ENCODE measurements around the gene LRRK1.

LRRK1 gene

GRCh38 chr15:100893964-100894295 lies 25.2 kb upstream of the LRRK1 start:
- no peak for TF ChIP-seq YY1 (IDR thresholded peaks at IDR 0.05; ENCODE audit: low read depth)
- TF ChIP-seq MAX (IDR thresholded peaks at IDR 0.05): no peak
- TF ChIP-seq ZBTB7A (IDR thresholded peaks at IDR 0.05; ENCODE audit: low read depth): no peak
- TF ChIP-seq REST (IDR thresholded peaks at IDR 0.05; ENCODE audit: low read depth): no peak
- TF ChIP-seq TCF12 (IDR thresholded peaks at IDR 0.05; ENCODE audit: low read depth): no peak
- TF ChIP-seq EGR1 (IDR thresholded peaks at IDR 0.05): no peak

GRCh38 chr15:100895721-100896120 lies 23.4 kb upstream of the LRRK1 start:
- TF ChIP-seq USF1 (IDR thresholded peaks at IDR 0.05): no peak
- TF ChIP-seq TCF12 (IDR thresholded peaks at IDR 0.05; ENCODE audit: low read depth): no peak
- TF ChIP-seq YY1 (IDR thresholded peaks at IDR 0.05; ENCODE audit: low read depth): no peak
- TF ChIP-seq MAX (IDR thresholded peaks at IDR 0.05): no peak
- no peak for TF ChIP-seq FOXM1 (IDR thresholded peaks at IDR 0.05; ENCODE audit: borderline replicate concordance, low read depth)
- no peak for TF ChIP-seq RAD21 (IDR thresholded peaks at IDR 0.05; ENCODE audit: low read depth)
- TF ChIP-seq TEAD4 (IDR thresholded peaks at IDR 0.05): no peak
- TF ChIP-seq EP300 (IDR thresholded peaks at IDR 0.05; ENCODE audit: borderline replicate concordance): no peak
- TF ChIP-seq NFIC (IDR thresholded peaks at IDR 0.05): no peak
- no peak for TF ChIP-seq CREB1 (IDR thresholded peaks at IDR 0.05; ENCODE audit: low read depth)
- no peak for TF ChIP-seq ZBTB7A (IDR thresholded peaks at IDR 0.05; ENCODE audit: low read depth)
- no peak for TF ChIP-seq REST (IDR thresholded peaks at IDR 0.05; ENCODE audit: low read depth)
- TF ChIP-seq EGR1 (IDR thresholded peaks at IDR 0.05): no peak
- TF ChIP-seq TAF1 (IDR thresholded peaks at IDR 0.05; ENCODE audit: low read depth): no peak
- no peak for TF ChIP-seq CEBPB (IDR thresholded peaks at IDR 0.05)

- TF ChIP-seq EP300 (IDR thresholded peaks at IDR 0.05; ENCODE audit: borderline replicate concordance) (no peak), MAX (IDR thresholded peaks at IDR 0.05) (no peak), REST (IDR thresholded peaks at IDR 0.05; ENCODE audit: low read depth) (no peak), USF1 (IDR thresholded peaks at IDR 0.05) (no peak), TEAD4 (IDR thresholded peaks at IDR 0.05) (no peak), NFIC (IDR thresholded peaks at IDR 0.05) (no peak), YY1 (IDR thresholded peaks at IDR 0.05; ENCODE audit: low read depth) (no peak), ZBTB7A (IDR thresholded peaks at IDR 0.05; ENCODE audit: low read depth) (no peak), TAF1 (IDR thresholded peaks at IDR 0.05; ENCODE audit: low read depth) (no peak), CREB1 (IDR thresholded peaks at IDR 0.05; ENCODE audit: low read depth) (no peak), RAD21 (IDR thresholded peaks at IDR 0.05; ENCODE audit: low read depth) (no peak), CEBPB (IDR thresholded peaks at IDR 0.05) (no peak), TCF12 (IDR thresholded peaks at IDR 0.05; ENCODE audit: low read depth) (no peak), FOXM1 (IDR thresholded peaks at IDR 0.05; ENCODE audit: borderline replicate concordance, low read depth) (no peak), EGR1 (IDR thresholded peaks at IDR 0.05) (no peak)
These were observed 21.7 kb upstream of the LRRK1 start for GRCh38 chr15:100897221-100898151.

GRCh38 chr15:100898152-100898490 lies 21.0 kb upstream of the LRRK1 start:
- TF ChIP-seq RAD21 (IDR thresholded peaks at IDR 0.05; ENCODE audit: low read depth) (no peak), USF1 (IDR thresholded peaks at IDR 0.05) (no peak), MAX (IDR thresholded peaks at IDR 0.05) (no peak), TEAD4 (IDR thresholded peaks at IDR 0.05) (no peak), CREB1 (IDR thresholded peaks at IDR 0.05; ENCODE audit: low read depth) (no peak), EGR1 (IDR thresholded peaks at IDR 0.05) (no peak), ZBTB7A (IDR thresholded peaks at IDR 0.05; ENCODE audit: low read depth) (no peak), YY1 (IDR thresholded peaks at IDR 0.05; ENCODE audit: low read depth) (no peak), FOXM1 (IDR thresholded peaks at IDR 0.05; ENCODE audit: borderline replicate concordance, low read depth) (no peak), TAF1 (IDR thresholded peaks at IDR 0.05; ENCODE audit: low read depth) (no peak), EP300 (IDR thresholded peaks at IDR 0.05; ENCODE audit: borderline replicate concordance) (no peak), TCF12 (IDR thresholded peaks at IDR 0.05; ENCODE audit: low read depth) (no peak), NFIC (IDR thresholded peaks at IDR 0.05) (no peak)
